GM18867 (cell line): Measurements from ENCODE around the gene BATF3.
"Not testable (repeated sequence)": the region's sequence is repeated elsewhere in the genome, so short reads cannot be mapped to it uniquely, and the experiment has no call there.

Source experiments
- ATAC-seq: cut with Tn5 transposase; IDR thresholded peaks from one replicate; pipeline ENCODE4 v1.9.1; 2021; ENCODE audit warnings: mild to moderate bottlenecking, moderate library complexity; ENCODE audit not compliant: unreplicated experiment

BATF3 gene

DNA sequence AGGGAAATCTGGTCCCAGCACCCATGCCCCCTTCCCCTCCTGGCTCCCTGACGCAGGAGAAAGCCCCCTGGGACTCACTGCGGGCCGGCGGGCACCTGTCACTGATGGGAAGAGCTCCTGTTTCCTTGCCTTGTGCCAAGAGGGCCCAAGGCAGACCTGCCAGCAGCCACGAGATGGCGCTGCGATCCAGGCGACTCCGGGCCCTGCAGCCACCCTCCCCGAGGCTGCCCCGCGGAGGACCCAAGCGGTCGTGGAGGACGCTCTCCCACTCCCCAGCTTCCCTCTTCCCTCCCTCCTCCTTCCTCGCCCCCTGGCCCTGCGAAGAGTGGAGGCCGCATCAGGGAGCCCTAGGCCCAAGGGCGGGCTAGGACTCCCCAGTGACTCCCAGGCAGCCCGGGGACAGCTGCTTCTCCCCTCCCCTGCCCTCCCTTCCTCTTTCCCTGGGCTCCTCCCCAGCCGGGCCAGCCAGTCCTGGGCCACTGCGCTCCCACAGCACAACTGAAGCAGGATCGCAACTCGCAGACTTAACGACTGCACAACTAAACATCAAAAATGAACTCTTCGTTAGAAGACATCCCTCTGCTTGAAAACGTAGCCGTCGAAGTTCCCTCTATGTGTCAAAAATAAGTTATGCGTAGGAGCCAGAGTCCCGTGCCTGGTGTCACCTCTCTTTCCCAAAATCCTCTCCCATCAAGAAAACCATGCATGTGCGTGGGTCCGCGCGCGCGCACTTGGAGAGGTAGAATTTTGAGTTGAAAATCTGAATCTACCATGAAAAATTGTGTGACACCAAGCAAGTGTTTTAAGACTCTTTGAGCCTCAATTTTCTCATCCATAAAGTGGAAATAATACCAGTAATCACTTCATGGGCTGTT is 34.2 kb downstream of the BATF3 start:
- ATAC-seq: peak; percentile 82

- ATAC-seq: no peak
Observed at GRCh38 chr1:212664409-212665199, 35.0 kb downstream of the BATF3 start.

GRCh38 chr1:212658250-212658649 is 41.4 kb downstream of the BATF3 start:
- not testable (repeated sequence) for ATAC-seq

DNA sequence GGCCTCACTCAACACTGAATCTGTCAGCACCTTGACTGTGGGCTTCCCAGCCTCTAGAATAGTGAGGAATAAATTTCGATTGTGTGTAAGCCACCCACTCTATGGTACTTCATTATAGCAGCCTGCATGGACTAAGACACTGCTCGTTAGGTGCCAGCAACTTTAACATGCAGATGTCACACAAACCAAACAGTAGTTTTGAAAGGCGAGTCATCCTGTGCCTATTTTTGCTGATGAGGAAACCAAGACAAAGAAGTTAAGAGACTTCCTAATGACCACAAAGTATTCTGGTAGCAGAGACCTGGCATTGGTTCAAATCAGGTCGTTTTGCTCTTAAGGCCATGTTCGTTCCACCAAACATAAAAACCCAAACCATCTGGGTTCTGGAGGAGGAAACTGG is 42.9 kb downstream of the BATF3 start:
- no peak for ATAC-seq

DNA sequence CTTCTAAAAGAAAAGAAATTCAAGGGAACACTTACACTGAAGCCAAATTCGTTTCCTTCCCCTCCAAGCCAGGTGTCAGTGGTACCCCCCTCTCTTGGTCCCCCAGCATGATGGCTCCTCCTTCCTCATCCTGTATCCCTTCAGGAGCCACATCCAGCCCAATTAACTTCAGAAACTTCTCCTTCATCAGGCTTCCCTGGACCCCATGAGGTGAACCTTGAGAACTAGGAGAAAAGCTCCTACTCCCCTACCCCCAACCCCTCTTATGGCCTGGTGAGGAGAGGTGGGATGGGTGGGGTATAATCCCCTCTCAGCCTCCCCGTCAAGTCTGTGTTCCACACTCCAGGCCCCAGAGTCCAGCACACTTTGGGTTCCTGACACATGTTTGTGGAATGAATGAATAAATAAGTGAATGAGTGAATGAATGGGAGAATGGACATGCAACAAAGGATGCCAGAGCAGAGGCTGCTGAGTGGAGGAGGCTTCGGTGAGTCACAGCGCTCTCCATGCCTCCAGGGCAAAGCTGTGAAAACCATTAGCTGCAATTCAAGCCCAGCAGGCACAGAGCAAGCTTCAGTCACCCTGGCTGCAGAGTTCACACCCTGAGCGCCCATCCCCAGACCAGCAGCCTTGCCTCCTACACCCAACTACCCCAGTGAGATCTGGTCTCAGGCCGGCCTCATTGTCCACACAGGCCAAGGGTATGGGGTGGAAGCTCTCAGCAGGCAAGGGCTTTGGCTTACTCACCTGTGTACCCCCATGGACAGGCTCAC is 43.8 kb downstream of the BATF3 start:
- ATAC-seq: no peak

- no peak for ATAC-seq
Observed at GRCh38 chr1:212652609-212653008, 47.0 kb downstream of the BATF3 start.

DNA sequence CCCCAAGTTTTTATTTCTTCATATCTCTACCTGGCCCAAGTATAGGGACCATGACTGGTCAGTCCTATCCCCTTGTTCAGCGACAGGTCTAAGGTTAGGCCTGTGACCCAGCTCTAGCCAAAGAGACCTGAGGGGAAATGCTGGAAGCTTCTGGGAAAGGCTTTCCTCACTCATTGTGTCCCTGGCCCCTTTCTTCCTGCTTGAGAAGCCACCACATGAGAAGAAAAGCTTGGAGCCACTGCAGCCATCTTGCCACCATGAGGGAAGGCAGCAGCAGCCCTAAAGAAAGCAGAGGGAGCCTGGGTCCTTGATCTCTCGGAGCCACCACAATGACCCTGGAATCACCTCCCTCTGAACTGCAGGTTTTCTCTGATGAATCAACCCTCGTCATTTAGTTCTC is 47.7 kb downstream of the BATF3 start:
- ATAC-seq: no peak

- ATAC-seq: no peak
Observed at GRCh38 chr1:212651521-212651920, 48.1 kb downstream of the BATF3 start.

- no peak for ATAC-seq
Observed at GRCh38 chr1:212650228-212650627, 49.4 kb downstream of the BATF3 start.

GRCh38 chr1:212649020-212649419 is 50.6 kb downstream of the BATF3 start:
- no peak for ATAC-seq

DNA sequence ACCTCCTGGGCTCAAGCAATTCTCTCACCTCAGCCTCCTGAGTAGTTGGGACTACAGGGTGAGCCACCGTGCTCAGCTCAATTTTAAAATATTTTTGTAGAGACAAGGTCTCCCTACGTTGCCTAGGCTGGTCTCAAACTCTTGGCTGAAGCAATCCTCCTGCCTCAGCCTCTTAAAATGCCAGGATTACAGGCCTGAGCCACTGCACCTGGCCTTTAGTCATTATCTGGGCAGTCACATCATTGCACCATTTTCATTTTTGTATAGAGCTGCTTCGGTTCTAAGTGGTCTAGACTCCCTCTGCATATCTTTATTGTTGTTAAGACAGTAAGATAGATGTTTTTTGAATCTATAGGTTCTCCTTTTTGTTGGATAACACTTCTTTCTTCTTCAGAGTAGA is 51.2 kb downstream of the BATF3 start:
- no peak for ATAC-seq

DNA sequence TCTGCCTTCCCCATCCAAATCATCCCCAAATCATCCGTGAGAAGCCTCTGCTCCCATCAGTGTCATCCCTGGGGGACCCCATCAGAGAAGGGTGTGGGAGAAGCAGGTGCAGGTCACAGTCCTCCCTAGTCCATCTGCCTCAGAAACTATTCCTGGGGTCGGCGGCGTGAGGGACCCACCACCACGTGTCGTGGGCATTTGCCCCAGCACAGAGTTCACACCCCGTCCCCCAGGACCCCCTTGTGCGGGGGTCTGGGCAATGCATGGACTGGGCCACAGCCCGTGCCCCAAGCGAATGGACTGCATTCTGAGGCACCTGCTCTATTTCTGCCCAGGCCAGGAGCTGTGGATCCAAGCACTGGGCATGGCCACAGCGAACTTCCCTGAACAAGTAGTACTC is 52.6 kb downstream of the BATF3 start:
- ATAC-seq: no peak

DNA sequence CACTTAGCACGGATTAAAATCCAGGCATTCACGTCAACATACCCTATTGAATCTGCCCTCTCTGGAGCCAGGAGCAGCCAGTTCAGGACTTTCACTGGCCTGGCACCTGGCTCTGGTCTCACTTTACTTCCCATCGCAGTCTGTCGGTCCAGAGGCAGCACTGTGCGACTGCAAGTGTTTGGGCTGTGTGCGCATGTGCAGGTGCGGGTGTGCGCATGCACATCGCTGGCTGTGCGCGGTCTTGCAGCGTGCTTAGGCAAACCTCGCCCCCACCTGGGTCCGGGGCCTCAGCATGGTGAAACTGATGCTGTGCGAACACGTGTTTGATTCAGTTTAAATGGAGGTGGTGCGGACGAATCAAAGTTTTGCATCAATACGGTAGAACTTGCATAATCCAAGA is 53.1 kb downstream of the BATF3 start:
- ATAC-seq: no peak

- no peak for ATAC-seq
Observed at GRCh38 chr1:212645546-212646543, 53.8 kb downstream of the BATF3 start.

- ATAC-seq: no peak
Observed at GRCh38 chr1:212644866-212645545, 54.6 kb downstream of the BATF3 start.

DNA sequence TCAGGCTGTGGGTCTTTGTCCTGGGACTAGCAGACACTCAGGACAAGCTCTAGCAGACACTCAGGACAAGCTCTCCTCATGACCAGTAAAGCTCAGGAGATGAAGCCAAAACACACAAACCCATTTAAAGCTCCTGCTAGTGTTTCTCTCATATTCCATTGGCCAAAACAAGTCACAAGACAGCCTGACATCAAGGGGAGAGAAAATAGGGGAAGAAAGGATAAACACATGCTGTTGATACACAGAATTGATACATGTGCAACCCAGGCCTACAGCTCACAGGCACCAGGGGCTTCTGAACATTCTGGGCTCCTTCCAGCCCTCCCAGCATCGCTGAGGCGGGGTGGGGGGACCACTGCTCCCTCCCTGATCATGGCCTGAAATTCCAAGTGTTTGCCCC is 55.8 kb downstream of the BATF3 start:
- no peak for ATAC-seq

GRCh38 chr1:212641956-212642355 is 57.7 kb downstream of the BATF3 start:
- no peak for ATAC-seq

DNA sequence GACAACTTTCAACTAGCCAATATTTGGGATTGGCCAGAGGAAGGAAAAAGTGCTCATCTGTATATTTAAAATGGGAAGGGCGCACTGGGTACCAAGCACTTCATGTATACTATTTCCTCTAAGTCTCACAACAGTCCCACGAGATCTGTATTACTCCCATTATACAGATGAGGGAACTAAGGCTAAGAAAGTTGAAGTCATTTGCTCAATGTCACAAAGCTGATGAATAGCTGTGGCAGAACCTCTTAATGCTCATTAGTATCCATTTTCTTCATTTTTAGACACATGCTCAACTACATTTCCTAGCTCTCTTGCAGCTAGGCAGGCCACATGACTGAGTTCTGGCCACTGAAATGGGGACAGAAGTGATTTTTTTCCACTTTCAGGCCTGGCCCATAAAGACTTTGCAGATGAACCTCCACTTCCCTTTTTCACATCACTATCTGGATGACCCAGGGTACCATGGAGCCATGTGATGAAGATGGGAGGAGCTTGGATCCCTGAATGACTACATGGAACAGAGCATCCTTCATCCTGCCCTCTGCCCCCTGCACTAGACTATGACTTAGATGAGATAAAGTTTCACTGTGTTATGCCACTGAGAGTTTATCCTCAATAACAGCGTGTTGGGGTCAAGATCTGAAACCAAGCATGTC is 59.3 kb downstream of the BATF3 start:
- ATAC-seq: no peak

- not testable (repeated sequence) for ATAC-seq
Observed at GRCh38 chr1:212639524-212639923, 60.1 kb downstream of the BATF3 start.
